SK-N-MC (cell line): ENCODE results near the gene COL18A1.

Experiments
- EZH2 ChIP-seq: fragments of 200-600 bp; sonication (generic); IDR thresholded peaks from one replicate; pipeline ENCODE4 v1.6.1; 2017; ENCODE audit warnings: antibody characterized with exemption
- FOXP2 ChIP-seq: optimal IDR thresholded peaks from 2 replicates; pipeline ENCODE3; 2011; ENCODE audit warnings: mild to moderate bottlenecking, moderate library complexity; ENCODE audit not compliant: insufficient read depth; ENCODE audit errors: extremely low read length, control extremely low read depth
- POLR2AphosphoS5 ChIP-seq: IDR thresholded peaks from 2 replicates; pipeline ENCODE4 v1.6.1; 2012; ENCODE audit warnings: mild to moderate bottlenecking, low read depth, low read length, borderline replicate concordance

GRCh38 chr21:45453308-45453950 is 48.5 kb downstream of the COL18A1 start:
- TF ChIP-seq POLR2AphosphoS5 (no peak), EZH2 (no peak), FOXP2 (no peak)
